Uterus (tissue), 2 donors: ENCODE data around the gene FBN1.

Source experiments
- POLR2A ChIP-seq, 2 donors: fragments of 450-650 bp; IDR thresholded peaks; one replicate each; pipeline ENCODE4 v1.6.1; 2016; ENCODE audit warnings: antibody characterized with exemption in 2 of 2, mild to moderate bottlenecking in 1 of 2, moderate library complexity in 1 of 2
- TF ChIP-seq, protein P1 (sequence below), 4 experiments: fragments of 200-600 bp in 2 of 4; fragments of 450-650 bp in 2 of 4; sonication (generic) in 2 of 4; IDR thresholded peaks; one replicate each; pipeline ENCODE4 v1.5.1; 2016 to 2019; ENCODE audit warnings: antibody characterized with exemption in 4 of 4, mild to moderate bottlenecking in 2 of 4, moderate library complexity in 1 of 4

DNA sequence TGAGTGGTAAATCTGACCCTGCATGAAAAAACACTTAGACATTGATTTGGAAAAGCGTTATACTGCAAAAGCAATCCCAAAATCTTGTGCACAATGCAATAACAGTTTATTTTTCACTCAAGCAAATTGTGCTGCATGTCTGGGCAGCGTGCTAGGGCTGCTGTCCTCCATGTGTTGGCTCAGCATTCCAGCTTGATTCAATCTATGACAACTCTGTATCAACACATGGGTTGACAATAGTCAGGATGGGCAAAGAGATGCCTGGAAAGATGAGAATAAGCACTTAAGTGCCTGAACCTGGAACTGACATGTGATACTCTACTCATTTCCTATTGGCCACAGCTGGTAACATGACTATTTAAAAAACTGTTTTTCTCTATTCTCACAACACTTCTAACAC lies 262.5 kb downstream of the FBN1 start:
- TF ChIP-seq, protein P1, sequence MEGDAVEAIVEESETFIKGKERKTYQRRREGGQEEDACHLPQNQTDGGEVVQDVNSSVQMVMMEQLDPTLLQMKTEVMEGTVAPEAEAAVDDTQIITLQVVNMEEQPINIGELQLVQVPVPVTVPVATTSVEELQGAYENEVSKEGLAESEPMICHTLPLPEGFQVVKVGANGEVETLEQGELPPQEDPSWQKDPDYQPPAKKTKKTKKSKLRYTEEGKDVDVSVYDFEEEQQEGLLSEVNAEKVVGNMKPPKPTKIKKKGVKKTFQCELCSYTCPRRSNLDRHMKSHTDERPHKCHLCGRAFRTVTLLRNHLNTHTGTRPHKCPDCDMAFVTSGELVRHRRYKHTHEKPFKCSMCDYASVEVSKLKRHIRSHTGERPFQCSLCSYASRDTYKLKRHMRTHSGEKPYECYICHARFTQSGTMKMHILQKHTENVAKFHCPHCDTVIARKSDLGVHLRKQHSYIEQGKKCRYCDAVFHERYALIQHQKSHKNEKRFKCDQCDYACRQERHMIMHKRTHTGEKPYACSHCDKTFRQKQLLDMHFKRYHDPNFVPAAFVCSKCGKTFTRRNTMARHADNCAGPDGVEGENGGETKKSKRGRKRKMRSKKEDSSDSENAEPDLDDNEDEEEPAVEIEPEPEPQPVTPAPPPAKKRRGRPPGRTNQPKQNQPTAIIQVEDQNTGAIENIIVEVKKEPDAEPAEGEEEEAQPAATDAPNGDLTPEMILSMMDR (IDR thresholded peaks at IDR 0.05), result no peak
- TF ChIP-seq POLR2A (IDR thresholded peaks at IDR 0.05), result no peak
